GM23338 (cell line): Measurements from ENCODE around the gene TMEM61. TPM values are rescaled to one million over a fixed set of nuclear protein-coding genes. Genes with fewer than 3 reads are reported as not detected.

Source experiments
- ATAC-seq: fragments of 200-7000 bp; cut with Tn5 transposase; 3 replicates; pipeline ENCODE4 v1.9.1; 2020
- DNase-seq: peaks from one replicate; pipeline ENCODE4 v3.0.0-alpha.2; 2015; ENCODE audit warnings: low spot score
- H2AFZ ChIP-seq: fragments of 200-600 bp; sonication (generic); 2 replicates; pipeline ENCODE4 v1.8.0; 2016; ENCODE audit warnings: antibody characterized with exemption, mild to moderate bottlenecking, moderate library complexity
- H3F3A ChIP-seq: fragments of 200-600 bp; sonication (generic); replicated peaks from 2 replicates; pipeline ENCODE4 v1.8.0; 2017; ENCODE audit warnings: antibody characterized with exemption, mixed run types, low read depth
- H3K27ac ChIP-seq: fragments of 200-600 bp; sonication (generic); 2 replicates; pipeline ENCODE4 v1.6.1; 2016; ENCODE audit warnings: low read depth
- H3K27me3 ChIP-seq: fragments of 200-600 bp; sonication (generic); 2 replicates; pipeline ENCODE4 v1.8.0; 2016; ENCODE audit warnings: mild to moderate bottlenecking, mixed run types, moderate library complexity; ENCODE audit not compliant: insufficient read depth
- H3K36me3 ChIP-seq: fragments of 200-600 bp; sonication (generic); 2 replicates; pipeline ENCODE4 v1.8.0; 2016; ENCODE audit warnings: mild to moderate bottlenecking; ENCODE audit not compliant: insufficient read depth
- H3K4me1 ChIP-seq: fragments of 200-600 bp; sonication (generic); 2 replicates; pipeline ENCODE4 v1.8.0; 2016; ENCODE audit warnings: mild to moderate bottlenecking, moderate library complexity; ENCODE audit not compliant: insufficient read depth
- H3K4me2 ChIP-seq: fragments of 200-600 bp; sonication (generic); 2 replicates; pipeline ENCODE4 v1.7.1; 2017; ENCODE audit warnings: mixed run types
- H3K4me3 ChIP-seq: fragments of 200-600 bp; sonication (generic); 2 replicates; pipeline ENCODE4 v1.6.1; 2016; ENCODE audit warnings: mixed run types
- H3K79me2 ChIP-seq: fragments of 200-600 bp; sonication (generic); replicated peaks from 2 replicates; pipeline ENCODE4 v1.8.0; 2017; ENCODE audit warnings: mild to moderate bottlenecking; ENCODE audit not compliant: insufficient read depth
- H3K9me2 ChIP-seq: fragments of 200-600 bp; sonication (generic); 2 replicates; pipeline ENCODE4 v1.8.0; 2017; ENCODE audit not compliant: insufficient read depth
- H4K20me1 ChIP-seq: fragments of 200-600 bp; sonication (generic); replicated peaks from 2 replicates; pipeline ENCODE4 v1.8.0; 2017; ENCODE audit warnings: mild to moderate bottlenecking; ENCODE audit not compliant: insufficient read depth
- H3K27ac Mint-ChIP-seq: 2 replicates; pipeline ENCODE4 v1.8.0; 2020; ENCODE audit warnings: inconsistent platforms, mild to moderate bottlenecking, moderate library complexity, mixed read lengths
- H3K27me3 Mint-ChIP-seq: 3 replicates; pipeline ENCODE4 v1.8.0; 2022; ENCODE audit warnings: low read depth, mild to moderate bottlenecking, moderate library complexity, mixed read lengths, inconsistent platforms; ENCODE audit not compliant: insufficient read depth, poor library complexity
- H3K36me3 Mint-ChIP-seq: 3 replicates; pipeline ENCODE4 v1.8.0; 2021; ENCODE audit warnings: low read depth, mild to moderate bottlenecking, inconsistent platforms, moderate library complexity, mixed read lengths
- H3K4me1 Mint-ChIP-seq: 3 replicates; pipeline ENCODE4 v1.8.0; 2020; ENCODE audit warnings: mild to moderate bottlenecking, inconsistent platforms, mixed read lengths
- H3K4me3 Mint-ChIP-seq: 3 replicates; pipeline ENCODE4 v1.8.0; 2021; ENCODE audit warnings: moderate library complexity, mild to moderate bottlenecking, inconsistent platforms, mixed read lengths
- H3K9me3 Mint-ChIP-seq: 3 replicates; pipeline ENCODE4 v1.8.0; 2020; ENCODE audit warnings: moderate library complexity, mild to moderate bottlenecking, inconsistent platforms, mixed read lengths
- CREB1 ChIP-seq: fragments of 250-450 bp; sonication (Bioruptor Pico); IDR thresholded peaks from 2 replicates; pipeline ENCODE4 v1.5.0; 2020; ENCODE audit warnings: low read depth, mild to moderate bottlenecking, moderate library complexity
- EZH2 ChIP-seq: fragments of 200-600 bp; sonication (generic); IDR thresholded peaks from one replicate; pipeline ENCODE4 v1.8.0; 2017; ENCODE audit warnings: antibody characterized with exemption, mild to moderate bottlenecking, low read depth; ENCODE audit not compliant: unreplicated experiment
- EZH2phosphoT487 ChIP-seq: fragments of 200-600 bp; sonication (generic); IDR thresholded peaks from one replicate; pipeline ENCODE4 v1.8.1; 2018; ENCODE audit warnings: antibody characterized with exemption; ENCODE audit not compliant: unreplicated experiment
- JUNB ChIP-seq: IDR thresholded peaks from one replicate; pipeline ENCODE4 v1.6.1; 2016; ENCODE audit warnings: antibody characterized with exemption; ENCODE audit not compliant: unreplicated experiment
- NANOG ChIP-seq: IDR thresholded peaks from 2 replicates; pipeline ENCODE4 v1.6.1; 2016; ENCODE audit warnings: antibody characterized with exemption, borderline replicate concordance
- POLR2AphosphoS5 ChIP-seq: IDR thresholded peaks from 2 replicates; pipeline ENCODE4 v1.6.1; 2016; ENCODE audit warnings: antibody characterized with exemption, low read depth
- REST ChIP-seq: IDR thresholded peaks from one replicate; pipeline ENCODE4 v1.6.1; 2018; ENCODE audit warnings: antibody characterized with exemption; ENCODE audit not compliant: unreplicated experiment
- STAT1 ChIP-seq: IDR thresholded peaks from one replicate; pipeline ENCODE4 v1.6.1; 2016; ENCODE audit warnings: antibody characterized with exemption; ENCODE audit not compliant: unreplicated experiment
- ZNF331 ChIP-seq: fragments of 250-450 bp; sonication (Bioruptor Pico); IDR thresholded peaks from 2 replicates; pipeline ENCODE4 v1.5.0; 2020; ENCODE audit warnings: low read depth, mild to moderate bottlenecking, moderate library complexity
- polyA plus RNA-seq: library from polyadenylated mRNA; unstranded; fragments of >200 nt; fragmentation: Nextera tagmentation; extraction: Ambion mirVana; gene quantifications from 2 replicates; pipeline ENCODE4 v1.2.1, GENCODE V29; 2016
- total RNA-seq: library from RNA; depleted of rRNA; stranded (reverse); fragments of >200 nt; shearing (Covaris generic); gene quantifications from 2 replicates; pipeline ENCODE4 v1.2.3, GENCODE V29; 2014

Gene TMEM61
- total and polyA plus RNA-seq, 2 experiments from 2014 or later = 2.0 to 3.6 TPM

GRCh38 chr1:54998100-54998499 lies 17.7 kb downstream of the TMEM61 start:
- H3K4me1 ChIP-seq = peaks cover 37% of the 10 kb centered on the region
- ATAC-seq (no peak), DNase-seq (no peak)
- H3K27ac ChIP-seq = no peak overlapping the region
- no peaks in the 10 kb centered on the region; the same call in 2 of the 3 replicates for H3K9me3 Mint-ChIP-seq
- TF ChIP-seq ZNF331 (CRISPR knock-in tag) (no peak), CREB1 (CRISPR knock-in tag) (no peak), REST (no peak), STAT1 (no peak), EZH2 (no peak), POLR2AphosphoS5 (no peak)
- H3K4me3 Mint-ChIP-seq = no peak overlapping the region
- no peaks in the 10 kb centered on the region for H3K79me2 ChIP-seq
- H3K27me3 Mint-ChIP-seq = peaks cover 43% of the 10 kb centered on the region
- no peaks in the 10 kb centered on the region for H3K36me3 Mint-ChIP-seq
- H3K4me2 ChIP-seq = peak overlapping the region; percentile 100
- H3F3A ChIP-seq = peaks cover 3% of the 10 kb centered on the region; the same call in 1 of the 2 replicates
- H3K9me2 ChIP-seq = no peaks in the 10 kb centered on the region
- H2AFZ ChIP-seq = no peak overlapping the region
- H3K4me1 Mint-ChIP-seq = peaks cover 40% of the 10 kb centered on the region
- H3K4me3 ChIP-seq = 0 out of 2 replicates have a peak overlapping the region, but pooled peaks have one; percentile 81
- H3K27me3 ChIP-seq = peaks cover 49% of the 10 kb centered on the region
- H3K36me3 ChIP-seq = no peaks in the 10 kb centered on the region
- no peak overlapping the region for H3K27ac Mint-ChIP-seq
- H4K20me1 ChIP-seq = no peaks in the 10 kb centered on the region; the same call in 1 of the 2 replicates

DNA sequence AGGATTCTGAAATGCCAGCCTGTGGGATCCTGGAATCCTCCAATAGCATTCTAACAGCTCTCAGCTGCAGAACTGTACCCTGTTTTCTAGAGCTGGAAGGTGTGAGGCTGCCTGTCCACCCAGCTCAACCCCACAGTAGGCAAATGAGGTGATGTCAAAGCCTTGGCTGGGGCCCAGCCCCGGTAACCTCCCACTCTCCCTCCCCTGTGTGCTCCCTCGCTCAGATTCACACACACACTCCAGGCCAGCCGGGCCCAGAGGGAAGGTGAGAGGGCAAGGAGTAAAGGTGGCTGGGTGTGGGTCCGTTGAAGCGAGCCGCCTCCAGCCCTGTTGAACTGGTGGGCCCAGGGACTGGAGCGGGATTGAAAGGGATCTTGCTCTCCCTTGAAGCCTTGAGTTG lies 18.2 kb downstream of the TMEM61 start, which contains the start of gene BSND:
TSS of gene BSND (plus strand) at position 257 of the 400 bp plus-strand sequence. CDS start 254 bp downstream, outside the sequence.
- Histone ChIP-seq H3K36me3 (no peaks in the 10 kb centered on the region), H3K4me3 (peak within 1 kb of the TSS; percentile 81; the same call in 1 of the 2 replicates), H3K4me1 (peaks cover 37% of the 10 kb centered on the region), H3F3A (peaks cover 3% of the 10 kb centered on the region; the same call in 1 of the 2 replicates), H3K4me2 (peak within 1 kb of the TSS; percentile 100), H2AFZ (no peak within 1 kb of the TSS), H3K27me3 (peaks cover 49% of the 10 kb centered on the region), H4K20me1 (no peaks in the 10 kb centered on the region; the same call in 1 of the 2 replicates), H3K9me2 (no peaks in the 10 kb centered on the region), H3K79me2 (no peaks in the 10 kb centered on the region), H3K27ac (no peak within 1 kb of the TSS)
- Mint-ChIP-seq H3K4me3 (no peak within 1 kb of the TSS), H3K27ac (no peak within 1 kb of the TSS), H3K9me3 (no peaks in the 10 kb centered on the region; the same call in 2 of the 3 replicates), H3K4me1 (peaks cover 40% of the 10 kb centered on the region), H3K27me3 (peaks cover 39% of the 10 kb centered on the region), H3K36me3 (no peaks in the 10 kb centered on the region)
- DNase-seq = no peak
- no peak for ATAC-seq
- TF ChIP-seq JUNB (no peak), POLR2AphosphoS5 (no peak), REST (no peak), CREB1 (CRISPR knock-in tag) (no peak), ZNF331 (CRISPR knock-in tag) (no peak), NANOG (no peak), EZH2phosphoT487 (no peak)
